DMS53 treated with DMSO at 0.1 percent for 48 hours (cell line): Measurements from ENCODE around the gene HS3ST5.

Experiments
- DNase-seq: peaks from one replicate; lab custom pipeline; 2025; ENCODE audit not compliant: unreplicated experiment; lab: John Stamatoyannopoulos, UW

Gene HS3ST5

DNA sequence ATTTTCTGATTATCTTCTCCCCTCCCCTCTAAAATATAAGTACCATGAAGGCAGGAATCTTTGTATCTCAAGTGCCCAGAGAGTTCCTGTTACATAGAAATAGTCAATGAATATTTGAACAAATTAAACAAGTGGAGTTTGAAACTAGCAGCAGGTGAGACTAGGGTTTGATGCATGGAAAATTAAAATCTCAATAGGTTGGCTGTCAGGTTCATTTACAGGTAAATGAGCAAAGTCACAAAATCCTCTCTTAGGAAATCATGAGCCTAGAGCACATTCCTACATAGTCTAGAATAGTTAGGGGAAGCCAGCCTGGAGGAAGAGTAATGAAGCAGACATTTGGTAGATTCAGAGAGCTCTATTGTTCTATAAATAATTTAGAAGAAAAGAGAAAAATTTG, 140.4 kb downstream of the HS3ST5 start:
- DNase-seq = no peak

DNA sequence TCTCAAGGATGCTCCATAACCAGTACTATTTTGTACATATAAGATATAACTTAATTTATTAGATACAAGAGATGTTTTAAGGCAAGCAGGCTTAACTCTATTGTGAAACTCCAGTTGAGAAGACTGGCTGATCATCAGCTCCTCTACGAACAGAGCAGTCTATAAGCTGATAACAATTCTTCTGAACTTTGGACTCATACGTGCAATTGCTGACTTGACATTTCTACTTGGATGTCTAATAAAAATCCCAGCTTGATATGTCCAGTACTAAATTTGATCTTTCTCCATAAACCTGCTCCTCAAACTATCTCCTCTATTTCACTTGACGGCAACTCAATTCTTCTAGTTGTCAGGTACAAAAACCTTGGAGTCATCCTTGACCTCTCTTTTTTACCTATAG, 141.9 kb downstream of the HS3ST5 start:
- no peak for DNase-seq

DNA sequence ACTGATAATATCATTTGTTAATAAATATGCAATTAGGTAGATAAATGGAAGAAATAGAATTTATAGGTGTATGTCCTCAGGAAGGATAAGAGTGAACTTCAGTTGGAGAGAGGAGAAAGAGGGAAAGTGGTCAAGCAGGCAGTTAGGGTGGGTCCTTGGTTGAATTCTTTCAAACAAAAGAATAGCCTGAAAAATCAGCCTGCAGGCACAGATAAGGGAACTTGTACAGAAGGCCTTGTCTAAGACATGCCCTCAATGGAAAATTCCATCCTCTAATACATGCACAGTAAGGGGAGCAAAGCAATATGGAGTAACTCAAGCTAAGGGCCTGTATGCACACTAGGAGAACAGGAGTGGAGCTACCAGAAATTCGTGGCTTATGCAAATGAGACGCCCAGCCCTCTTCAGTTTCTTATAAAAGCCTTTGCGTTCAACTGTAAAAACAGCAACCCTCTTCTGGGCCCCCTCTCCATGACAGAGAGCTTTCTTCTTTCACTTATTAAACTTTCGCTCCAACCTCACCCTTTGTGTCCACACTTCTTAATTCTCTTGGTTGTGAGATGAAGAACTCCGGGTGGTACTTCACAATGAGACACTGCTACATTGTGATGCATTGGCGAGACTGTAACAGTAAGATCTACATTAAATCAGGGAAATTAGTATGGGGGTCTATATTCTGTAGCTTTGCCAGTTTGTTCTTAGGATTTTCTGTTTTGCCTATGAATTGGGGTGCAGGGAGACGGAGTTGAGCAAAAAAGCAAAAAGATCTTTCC, 147.0 kb downstream of the HS3ST5 start:
- no peak for DNase-seq

DNA sequence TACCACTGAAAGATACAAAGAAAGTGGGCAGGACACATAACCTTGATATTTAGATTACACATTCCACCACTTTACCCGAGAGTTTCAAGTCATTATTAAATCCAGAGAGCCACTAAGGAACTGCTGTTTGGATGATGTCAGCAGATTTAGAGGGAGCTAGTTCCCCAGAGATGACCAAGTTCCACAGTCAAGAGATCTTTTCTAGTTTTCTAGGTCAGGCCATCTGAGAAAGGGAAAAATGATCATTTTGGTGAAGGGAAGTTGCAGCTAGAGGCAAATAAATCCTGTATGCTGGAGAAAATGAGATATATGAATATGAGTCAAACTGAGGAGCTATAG, 147.8 kb downstream of the HS3ST5 start:
- DNase-seq = no peak

- DNase-seq = no peak
These were observed 148.3 kb downstream of the HS3ST5 start for GRCh38 chr6:114194362-114195026.

DNA sequence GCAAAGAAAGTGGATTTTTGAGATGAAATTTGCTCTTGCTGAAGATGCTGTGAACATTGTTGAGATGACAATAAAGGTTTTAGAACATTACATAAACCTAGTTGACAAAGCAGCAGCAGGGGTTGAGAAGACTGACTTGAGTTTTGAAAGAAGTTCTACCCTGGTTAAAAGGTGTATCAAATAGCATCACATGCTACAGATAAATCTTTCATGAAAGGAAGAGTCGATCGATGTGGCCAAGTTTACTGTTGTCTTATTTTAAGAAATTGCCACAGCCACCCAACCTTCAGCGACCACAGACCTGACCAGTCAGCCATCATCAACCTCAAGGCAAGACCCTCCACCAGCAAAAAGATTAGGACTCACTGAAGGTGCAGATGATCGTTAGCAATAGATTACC, 155.3 kb downstream of the HS3ST5 start:
- no peak for DNase-seq

GRCh38 chr6:114181664-114182063, 161.2 kb downstream of the HS3ST5 start:
- DNase-seq = no peak

GRCh38 chr6:114179411-114179810, 163.4 kb downstream of the HS3ST5 start:
- no peak for DNase-seq

DNA sequence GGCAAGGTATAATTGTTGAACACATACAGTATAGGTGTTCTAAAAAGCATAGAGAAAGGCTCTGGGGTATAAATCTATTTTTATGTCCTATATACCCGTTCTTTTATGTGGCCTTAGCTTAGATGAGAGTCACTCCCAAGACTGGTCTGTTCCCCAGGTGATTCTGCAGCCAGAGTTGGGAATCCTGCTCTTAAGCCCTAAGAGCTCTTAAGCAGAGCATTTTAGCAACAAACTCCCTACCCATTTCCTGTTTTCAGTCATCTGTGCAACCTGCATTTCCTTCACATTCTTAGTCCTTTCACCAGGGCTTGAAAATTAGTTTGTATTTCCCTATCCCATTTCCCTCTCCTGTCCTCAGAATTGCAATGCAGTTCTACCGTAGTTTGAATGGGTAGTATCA, 166.1 kb downstream of the HS3ST5 start:
- no peak for DNase-seq

DNA sequence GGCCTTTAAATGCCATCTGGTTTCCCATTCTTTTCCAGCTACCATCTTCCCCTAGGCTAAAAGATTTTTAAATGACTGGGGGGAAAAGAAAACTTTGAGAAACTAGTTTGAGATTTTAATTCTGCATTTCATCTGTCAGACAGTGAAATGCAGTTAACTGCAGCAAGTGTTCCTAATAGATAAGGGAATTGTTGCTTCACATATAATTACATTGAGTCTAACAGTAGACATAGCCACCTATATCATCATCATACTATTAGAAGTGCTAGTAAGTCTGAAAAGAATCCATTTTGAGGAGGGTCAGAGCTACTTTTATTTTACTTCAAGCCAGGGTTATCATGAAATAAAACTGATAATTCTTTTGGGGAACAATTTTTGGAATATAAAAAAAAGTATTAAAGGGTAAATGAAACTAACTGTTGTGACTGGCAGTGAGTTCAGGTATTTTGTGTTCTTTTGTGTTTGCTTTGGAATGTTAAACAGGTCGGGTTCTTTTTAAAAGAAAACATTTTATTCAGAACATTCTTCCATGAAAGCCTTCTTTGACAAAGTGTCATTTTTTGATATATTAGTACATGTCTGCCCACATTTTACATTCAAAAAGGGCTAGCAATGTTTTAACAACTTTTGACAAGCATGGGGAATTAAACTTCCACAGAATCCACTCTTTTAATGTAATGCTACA, 170.1 kb downstream of the HS3ST5 start:
- no peak for DNase-seq

GRCh38 chr6:114171473-114171872, 171.3 kb downstream of the HS3ST5 start:
- DNase-seq = no peak

- DNase-seq = no peak
These were observed 171.8 kb downstream of the HS3ST5 start for GRCh38 chr6:114170958-114171387.

- no peak for DNase-seq
These were observed 172.5 kb downstream of the HS3ST5 start for GRCh38 chr6:114170372-114170771.

DNA sequence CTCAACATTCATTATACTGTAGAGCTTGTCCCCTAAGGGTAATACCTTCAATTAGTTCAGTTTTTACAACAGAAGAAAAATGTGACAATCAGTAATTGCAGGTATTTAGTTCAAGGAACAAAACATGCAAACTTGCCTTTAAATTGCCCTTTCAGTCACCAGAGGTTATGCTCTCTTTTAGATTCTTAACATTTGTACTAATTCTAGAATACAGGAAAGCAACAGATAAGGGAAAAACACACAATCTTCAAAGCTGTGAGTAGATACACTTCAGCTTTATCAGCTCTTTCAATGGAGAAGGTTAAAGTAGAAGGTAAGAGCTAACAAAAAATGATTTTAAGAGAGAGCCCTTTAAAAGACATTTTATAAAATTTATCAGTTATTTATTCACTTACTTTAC, 173.1 kb downstream of the HS3ST5 start:
- no peak for DNase-seq

DNA sequence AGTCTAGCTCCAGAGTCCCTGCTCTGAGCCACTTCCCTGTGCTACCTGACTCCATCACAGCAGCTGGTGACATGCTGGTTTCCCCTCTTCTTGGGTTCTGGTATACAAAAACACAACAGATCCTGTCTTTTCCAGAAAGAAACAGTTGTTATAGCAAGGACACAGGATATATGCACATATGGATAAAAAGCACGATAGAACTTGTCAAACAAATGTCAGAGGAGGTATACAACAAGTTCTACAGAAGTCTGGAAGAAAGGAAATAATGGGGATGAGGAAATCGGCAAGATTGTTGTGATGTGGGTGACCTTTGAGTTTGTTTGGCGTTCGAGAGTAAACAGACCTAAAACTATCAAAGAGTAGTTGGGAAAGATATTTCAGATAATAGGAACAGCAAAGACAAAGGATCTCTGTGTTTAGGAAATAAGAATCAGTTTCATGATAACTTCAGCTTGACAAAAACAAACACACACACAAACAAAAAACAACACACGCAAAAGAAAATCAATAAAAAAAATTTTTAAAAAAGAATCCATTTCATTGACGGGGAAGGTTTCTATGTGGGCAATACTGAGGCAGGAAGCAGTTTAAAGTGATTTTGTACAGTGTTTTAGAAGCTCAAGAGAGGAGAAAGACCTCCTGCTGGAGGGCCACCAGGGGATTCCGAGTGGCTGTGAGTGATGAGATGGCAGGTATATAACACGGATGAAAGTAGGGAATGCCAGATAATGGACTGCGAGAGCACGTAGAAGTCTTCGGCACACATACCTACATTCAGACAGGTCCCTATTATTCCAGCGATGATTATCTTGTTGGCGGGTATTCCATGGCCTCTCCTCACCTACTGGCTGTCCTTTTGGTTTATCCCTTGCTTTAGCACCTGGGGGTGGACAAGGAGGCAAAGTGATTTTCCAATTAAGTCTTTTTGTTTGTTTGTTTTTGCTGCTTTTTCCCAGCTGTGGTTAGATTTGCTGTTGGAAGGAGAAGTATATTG, 174.9 kb downstream of the HS3ST5 start:
- DNase-seq = no peak

GRCh38 chr6:114164207-114164606, 178.6 kb downstream of the HS3ST5 start:
- no peak for DNase-seq

GRCh38 chr6:114162691-114163347, 180.0 kb downstream of the HS3ST5 start:
- no peak for DNase-seq

GRCh38 chr6:114160881-114161280, 181.9 kb downstream of the HS3ST5 start:
- no peak for DNase-seq

DNA sequence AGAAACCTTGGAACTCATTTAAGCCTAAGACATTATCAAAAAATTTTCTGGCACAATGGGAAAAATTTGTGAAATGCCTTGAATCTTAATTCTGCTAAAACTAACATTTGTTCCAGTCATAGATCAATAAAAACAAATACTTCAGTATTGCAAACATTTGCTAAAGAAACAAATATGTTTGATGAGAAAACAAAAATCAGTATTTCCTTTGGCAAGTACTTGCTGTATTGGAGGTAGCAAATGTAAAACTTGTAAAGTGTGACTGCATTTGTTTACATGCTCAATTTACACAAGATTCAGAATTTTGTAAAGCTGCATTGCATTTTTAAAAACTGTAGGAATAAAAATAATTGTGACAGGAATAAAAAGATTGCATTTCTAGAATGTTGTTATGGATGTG, 183.1 kb downstream of the HS3ST5 start:
- DNase-seq = no peak

- no peak for DNase-seq
These were observed 183.8 kb downstream of the HS3ST5 start for GRCh38 chr6:114158838-114159694.
